HG03196 (cell line): Measurements from ENCODE around the gene PATL2.
"Not testable (repeated sequence)": the region's sequence is repeated elsewhere in the genome, so short reads cannot be mapped to it uniquely, and the experiment has no call there.

Experiments
- ATAC-seq: cut with Tn5 transposase; IDR thresholded peaks from one replicate; pipeline ENCODE4 v1.9.1; 2021; ENCODE audit not compliant: unreplicated experiment

The PATL2 gene

DNA sequence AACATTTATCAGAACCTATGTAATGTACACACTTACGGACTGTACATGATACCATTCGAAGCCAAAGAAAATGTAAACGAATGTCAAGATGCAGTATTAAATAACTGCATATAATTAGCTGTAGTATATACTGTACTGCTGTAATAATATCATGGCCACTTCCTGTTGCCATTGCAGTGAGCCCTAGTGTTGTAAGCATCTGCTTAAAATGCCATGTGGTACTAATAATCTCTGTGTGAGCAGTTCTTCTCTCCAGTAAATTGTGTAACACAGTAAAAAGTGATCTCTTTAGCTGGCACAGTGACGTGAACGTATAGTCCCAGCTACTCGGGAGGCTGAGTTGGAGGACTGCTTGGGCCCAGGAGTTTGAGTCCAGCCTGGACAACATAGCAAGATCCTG is 56.3 kb downstream of the PATL2 start:
- ATAC-seq = no peak

DNA sequence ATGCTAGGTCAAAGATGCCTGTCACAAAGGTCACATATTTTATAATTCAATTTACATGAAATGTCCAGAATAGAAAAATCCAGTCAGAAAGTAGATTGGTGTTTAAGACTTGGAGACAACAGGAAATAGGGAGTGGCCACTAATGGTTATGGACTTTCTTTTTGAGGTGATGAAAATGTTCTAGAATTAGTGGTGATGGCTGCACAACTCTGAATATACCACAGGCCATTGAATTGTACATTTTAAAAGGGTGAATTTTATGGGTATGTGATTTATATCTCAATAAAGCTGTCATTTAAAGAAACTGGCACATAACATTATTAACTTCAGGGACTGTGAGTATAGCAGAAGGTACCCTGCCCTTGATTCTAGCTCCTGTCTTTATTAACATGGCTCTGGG is 63.5 kb downstream of the PATL2 start:
- no peak for ATAC-seq

DNA sequence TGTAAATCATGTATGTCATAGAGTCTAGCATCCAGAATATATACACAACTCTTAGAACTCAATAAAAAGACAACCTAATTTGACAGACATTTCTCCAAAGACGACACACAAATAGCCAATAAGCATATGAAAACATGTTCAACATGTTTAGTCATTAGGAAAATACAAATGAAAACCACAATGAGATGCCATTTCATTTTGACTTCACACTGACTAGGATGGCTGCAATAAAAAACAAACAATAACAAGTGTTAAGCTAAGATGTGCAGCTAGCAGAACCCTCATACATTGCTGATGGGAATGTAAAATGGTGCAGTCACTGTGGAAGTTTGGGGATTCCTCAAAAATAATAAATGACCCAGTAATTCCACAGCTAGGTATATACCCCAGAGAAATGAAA is 64.1 kb downstream of the PATL2 start:
- no peak for ATAC-seq

DNA sequence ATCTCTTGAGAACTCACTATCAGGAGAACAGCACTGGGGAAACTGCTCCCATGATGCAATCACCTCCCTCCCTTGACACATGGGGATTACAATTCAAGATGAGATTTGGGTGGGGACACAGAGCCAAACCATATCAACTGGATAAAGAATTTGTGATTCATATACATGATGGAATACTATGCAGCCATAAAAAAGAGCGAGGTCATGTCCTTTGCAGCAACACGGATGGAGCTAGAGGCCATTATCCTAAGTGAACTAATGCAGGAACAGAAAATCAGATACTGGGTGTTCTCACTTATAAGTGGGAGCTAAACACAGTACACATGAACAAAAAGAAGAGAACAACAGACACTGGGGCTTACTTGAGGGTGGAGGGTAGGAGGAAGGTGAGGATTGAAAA is 64.7 kb downstream of the PATL2 start:
- ATAC-seq = no peak

DNA sequence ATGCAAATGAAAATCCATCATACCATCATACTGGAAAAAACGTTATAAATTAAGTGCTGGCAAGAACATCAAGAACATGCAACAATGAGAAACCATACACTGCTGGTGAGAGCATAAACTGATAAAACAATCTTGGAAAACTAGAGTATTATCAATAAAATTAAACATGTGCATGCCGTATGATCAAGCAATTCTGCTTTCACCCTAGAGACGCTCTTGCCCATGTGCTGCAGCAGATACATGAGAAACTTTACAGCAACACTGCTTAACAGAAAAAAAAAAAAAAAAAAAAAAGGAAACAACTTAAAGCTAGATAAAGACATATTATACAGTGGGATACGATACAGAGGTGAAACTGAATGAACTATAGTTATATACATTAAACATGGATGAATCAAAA is 69.5 kb downstream of the PATL2 start:
- ATAC-seq = no peak

DNA sequence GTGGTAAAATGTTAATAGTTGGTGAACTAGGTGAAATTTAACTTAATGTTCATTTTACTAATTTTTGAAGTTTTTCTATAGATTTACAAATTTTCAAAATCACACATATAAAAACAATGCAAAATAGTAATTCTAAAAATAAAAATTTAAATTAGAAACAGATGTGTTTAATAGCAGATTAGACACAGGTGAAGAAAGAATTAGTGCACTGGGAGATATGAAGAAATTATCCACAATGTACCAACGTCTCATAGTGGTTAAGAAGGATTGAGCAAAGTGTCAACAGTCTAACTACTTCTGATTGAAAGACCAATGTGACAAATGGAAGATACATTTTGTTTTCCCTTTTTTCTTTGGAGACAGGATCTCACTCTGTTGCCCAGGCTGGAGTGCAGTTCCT is 74.1 kb downstream of the PATL2 start:
- ATAC-seq = no peak

DNA sequence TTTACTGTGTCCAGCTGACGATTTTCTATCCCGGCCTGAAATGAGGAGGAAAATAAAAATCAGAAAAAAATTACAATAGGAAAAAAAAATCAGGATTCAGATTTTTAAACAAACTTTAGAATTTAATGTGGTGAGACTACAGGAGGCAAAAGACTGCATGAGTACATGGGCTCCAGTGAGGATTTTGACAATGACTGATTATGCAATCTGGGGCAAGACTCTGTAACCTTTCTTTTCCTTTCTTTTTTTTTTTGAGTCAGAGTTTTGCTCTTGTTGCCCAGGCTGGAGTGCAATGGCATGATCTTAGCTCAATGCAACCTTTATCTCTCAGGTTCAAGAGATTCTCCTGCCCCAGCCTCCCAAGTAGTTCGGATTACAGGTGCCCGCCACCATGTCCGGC is 77.5 kb downstream of the PATL2 start:
- no peak for ATAC-seq

DNA sequence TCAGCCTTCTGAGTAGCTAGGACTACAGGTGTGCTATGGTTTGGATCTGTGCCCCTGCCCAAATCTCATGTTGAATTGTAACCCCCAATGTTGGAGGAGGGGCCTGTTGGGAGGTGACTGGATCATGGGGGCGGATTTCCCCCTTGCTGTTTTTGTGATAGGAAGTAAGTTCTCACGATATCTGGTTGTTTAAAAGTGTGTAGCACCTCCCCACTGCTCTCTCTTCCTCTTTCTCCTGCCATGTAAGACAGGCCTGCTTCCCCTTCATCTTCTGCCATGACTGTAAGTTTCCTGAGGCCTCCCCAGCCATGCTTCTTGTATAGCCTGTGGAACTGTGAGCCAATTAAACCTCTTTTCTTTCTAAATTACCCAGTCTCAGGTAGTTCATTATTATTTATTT is 85.8 kb downstream of the PATL2 start:
- not testable (repeated sequence) for ATAC-seq

DNA sequence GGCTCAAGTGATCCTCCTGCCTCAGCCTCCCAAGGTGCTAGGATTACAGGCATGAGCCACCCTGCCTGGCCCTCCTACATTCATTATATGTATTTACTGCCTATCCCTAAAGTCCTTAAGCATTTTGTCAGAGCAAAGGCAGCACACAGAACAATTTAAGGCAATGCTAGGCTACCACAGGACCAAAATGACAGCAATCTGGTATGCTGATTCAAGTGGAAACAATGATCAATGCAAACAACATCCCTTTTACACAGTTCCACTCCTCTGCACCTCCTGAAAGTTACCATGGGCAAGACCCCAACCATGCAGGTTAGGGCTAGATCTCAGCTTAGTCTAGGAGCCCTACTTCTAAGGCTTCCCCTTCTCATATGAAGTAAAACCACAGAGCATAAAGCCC is 87.9 kb downstream of the PATL2 start:
- no peak for ATAC-seq

DNA sequence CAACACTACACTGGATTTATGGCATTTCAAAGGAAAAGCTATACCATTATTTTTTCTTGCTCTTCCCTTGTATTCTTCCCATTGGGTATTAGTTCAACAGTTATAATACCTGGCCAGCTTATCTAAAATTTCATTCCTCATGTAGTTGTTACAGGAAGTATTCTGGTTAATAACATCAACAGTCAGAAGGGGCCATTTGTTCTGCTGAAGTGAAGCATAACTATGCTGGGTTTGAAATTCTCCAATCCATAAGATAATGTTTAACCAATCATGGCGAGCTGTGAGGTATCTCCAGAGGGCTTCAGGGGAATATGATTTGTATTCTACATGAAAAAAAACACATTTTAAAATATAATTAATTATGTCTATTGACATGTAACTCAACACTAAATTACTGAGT is 91.0 kb downstream of the PATL2 start:
- no peak for ATAC-seq

DNA sequence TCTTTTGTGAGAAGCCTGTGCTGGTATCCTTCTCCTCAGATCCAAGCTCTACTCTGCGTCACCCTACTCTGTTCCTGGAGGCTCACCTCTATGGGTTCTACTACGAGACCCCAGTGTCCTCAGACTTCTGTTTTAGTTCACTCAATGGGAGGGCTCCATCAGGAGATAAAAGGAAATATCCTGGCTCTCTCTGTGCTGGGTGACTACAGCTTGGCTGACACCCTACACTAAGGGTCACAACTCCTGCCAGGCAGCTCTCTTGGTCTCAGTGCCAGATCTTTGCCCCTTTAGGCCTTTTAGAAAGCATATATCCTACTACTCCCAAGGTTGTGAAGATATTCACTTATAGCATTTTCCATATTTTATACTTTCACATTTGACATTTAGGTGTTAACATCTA is 94.1 kb downstream of the PATL2 start:
- ATAC-seq = no peak
